Esophagus squamous epithelium (tissue), 5 donors: ENCODE results near the gene KLHL29. TPM values are rescaled to one million over a fixed set of nuclear protein-coding genes. Genes with fewer than 3 reads are reported as not detected.

Experiments used
- DNase-seq: peaks from one replicate; lab custom pipeline; 2025; lab: John Stamatoyannopoulos, UW
- H3K27ac ChIP-seq, 4 donors: fragments of 200-600 bp; sonication (generic); one replicate each; pipeline ENCODE4 v1.5.1; 2016 to 2019; ENCODE audit warnings: mild to moderate bottlenecking in 1 of 4
- H3K27me3 ChIP-seq, 4 donors: fragments of 200-600 bp; sonication (generic); 1 replicate in 3 of 4; 2 replicates in 1 of 4; pipeline versions ENCODE4 v1.5.1 to v1.6.0; 2017 to 2021; ENCODE audit warnings: antibody characterized with exemption in 1 of 4
- H3K36me3 ChIP-seq, 3 donors: fragments of 200-600 bp; sonication (generic); one replicate each; pipeline ENCODE4 v1.5.1; 2016 to 2019
- H3K4me1 ChIP-seq, 3 donors: fragments of 200-600 bp; sonication (generic); one replicate each; pipeline ENCODE4 v1.5.1; 2017 to 2019
- H3K4me3 ChIP-seq, 4 donors: fragments of 200-600 bp; sonication (generic); 1 replicate in 3 of 4; 2 replicates in 1 of 4; pipeline ENCODE4 v1.5.1; 2016 to 2019; ENCODE audit warnings: mild to moderate bottlenecking in 2 of 4, moderate library complexity in 1 of 4
- H3K9me3 ChIP-seq, 3 donors: fragments of 200-600 bp; sonication (generic); one replicate each; pipeline ENCODE4 v1.5.1; 2016 to 2019
- CTCF ChIP-seq, 6 experiments: fragments of 450-650 bp in 4 of 6; fragments of 200-600 bp in 2 of 6; sonication (generic) in 2 of 6; IDR thresholded peaks; one replicate each; pipeline ENCODE4 v1.5.1; 2016 to 2019; ENCODE audit warnings: antibody characterized with exemption in 6 of 6, mild to moderate bottlenecking in 4 of 6, moderate library complexity in 4 of 6
- POLR2A ChIP-seq, 4 donors: fragments of 450-650 bp; IDR thresholded peaks; one replicate each; pipeline ENCODE4 v1.6.1; 2017; ENCODE audit warnings: antibody characterized with exemption in 4 of 4, mild to moderate bottlenecking in 4 of 4, moderate library complexity in 3 of 4
- WGBS, 2 donors: methylation state at CpG; one replicate each; pipeline ENCODE4 v1.1.5; 2018; 5-methylcytosine and 5-hydroxymethylcytosine counted together
- intact Hi-C: fragments of 100-400 bp; cut with DNase I; formaldehyde crosslinking; loops from one replicate; pipeline ENCODE4 v1.15.0; 2022
- total RNA-seq, 4 donors: library from RNA; depleted of rRNA; stranded (reverse); fragments of >200 nt; gene quantifications; one replicate each; pipeline ENCODE4 v1.1.0, GENCODE V29; 2016
- donor health status: DM: yes; HTN: yes; CAD: no.

The KLHL29 gene
- total RNA-seq, 4 donors from 2014 or later: 3.4 to 11.8 (median 5.9) TPM

- H3K4me1 ChIP-seq: no peaks in the 10 kb centered on the region
- peaks cover 0 to 13% (median 0%) of the 10 kb centered on the region in 4 donors for H3K27me3 ChIP-seq
- H3K9me3 ChIP-seq: no peaks in the 10 kb centered on the region
- H3K36me3 ChIP-seq: no peaks in the 10 kb centered on the region
- 87 to 88% methylated on average over 19 of the region's 19 CpGs for WGBS, 2 donors
- TF ChIP-seq POLR2A (IDR thresholded peaks at IDR 0.05): no peak
- no peak for TF ChIP-seq CTCF (IDR thresholded peaks at IDR 0.05)
- no peak overlapping the region for H3K27ac ChIP-seq
- intact Hi-C loops: no loop called here
- DNase-seq: no peak
- H3K4me3 ChIP-seq: no peak overlapping the region
These were observed 25.1 kb upstream of the KLHL29 start for GRCh38 chr2:23359631-23360567.

GRCh38 chr2:23360571-23361125, 24.3 kb upstream of the KLHL29 start:
- Histone ChIP-seq H3K9me3 (no peaks in the 10 kb centered on the region), H3K4me3 (no peak overlapping the region), H3K36me3 (no peaks in the 10 kb centered on the region), H3K27me3 (peaks cover 0 to 9% (median 0%) of the 10 kb centered on the region in 4 donors), H3K27ac (no peak overlapping the region), H3K4me1 (no peaks in the 10 kb centered on the region)
- TF ChIP-seq POLR2A (IDR thresholded peaks at IDR 0.05): no peak
- no peak for DNase-seq
- WGBS, 2 donors: 75 to 80% methylated on average over 13 of the region's 13 CpGs
- intact Hi-C loops: no loop called here

- TF ChIP-seq CTCF (IDR thresholded peaks at IDR 0.05) (no peak), POLR2A (IDR thresholded peaks at IDR 0.05) (no peak)
- H3K27me3 ChIP-seq: peaks cover 0 to 9% (median under 1%) of the 10 kb centered on the region in 4 donors
- H3K36me3 ChIP-seq: no peaks in the 10 kb centered on the region
- H3K27ac ChIP-seq: no peak overlapping the region
- H3K4me3 ChIP-seq: no peak overlapping the region
- no peaks in the 10 kb centered on the region for H3K9me3 ChIP-seq
- intact Hi-C loops: no loop called here
- WGBS, 2 donors: 74 to 75% methylated on average over 3 of the region's 3 CpGs
- DNase-seq: no peak
- H3K4me1 ChIP-seq: no peaks in the 10 kb centered on the region
These were observed 23.8 kb upstream of the KLHL29 start for GRCh38 chr2:23361152-23361551.

GRCh38 chr2:23363268-23363667, 21.7 kb upstream of the KLHL29 start:
- DNase-seq: no peak

GRCh38 chr2:23363831-23364230, 21.1 kb upstream of the KLHL29 start:
- no peak for TF ChIP-seq CTCF (IDR thresholded peaks at IDR 0.05)
- TF ChIP-seq POLR2A (IDR thresholded peaks at IDR 0.05): no peak
- H3K36me3 ChIP-seq: no peaks in the 10 kb centered on the region
- no peaks in the 10 kb centered on the region for H3K9me3 ChIP-seq
- H3K27me3 ChIP-seq: peaks cover 0 to 9% (median 2%) of the 10 kb centered on the region in 4 donors
- no peaks in the 10 kb centered on the region for H3K4me1 ChIP-seq
- DNase-seq: no peak
- intact Hi-C loops: no loop called here
- no peak overlapping the region for H3K4me3 ChIP-seq
- 7 to 15% methylated on average over 1 of the region's 1 CpG for WGBS, 2 donors
- no peak overlapping the region for H3K27ac ChIP-seq

More at GRCh38 chr2:23363268-23363667, 21.7 kb upstream of the KLHL29 start:
- no peaks in the 10 kb centered on the region for H3K4me1 ChIP-seq
- H3K27me3 ChIP-seq: peaks cover 0 to 9% (median 2%) of the 10 kb centered on the region in 4 donors
- H3K36me3 ChIP-seq: no peaks in the 10 kb centered on the region
- H3K9me3 ChIP-seq: no peaks in the 10 kb centered on the region
- intact Hi-C loops: no loop called here
- no peak for TF ChIP-seq POLR2A (IDR thresholded peaks at IDR 0.05)
- TF ChIP-seq CTCF (IDR thresholded peaks at IDR 0.05): no peak
- 50 to 64% methylated on average over 1 of the region's 1 CpG for WGBS, 2 donors
- no peak overlapping the region for H3K27ac ChIP-seq
- no peak overlapping the region for H3K4me3 ChIP-seq
